ENCODE measurements around the gene GRID2. TPM values are rescaled to one million over a fixed set of nuclear protein-coding genes. Genes with fewer than 3 reads are reported as not detected.

GRID2 gene
- total RNA-seq, 1 experiment from 2014 or later: not detected

DNA sequence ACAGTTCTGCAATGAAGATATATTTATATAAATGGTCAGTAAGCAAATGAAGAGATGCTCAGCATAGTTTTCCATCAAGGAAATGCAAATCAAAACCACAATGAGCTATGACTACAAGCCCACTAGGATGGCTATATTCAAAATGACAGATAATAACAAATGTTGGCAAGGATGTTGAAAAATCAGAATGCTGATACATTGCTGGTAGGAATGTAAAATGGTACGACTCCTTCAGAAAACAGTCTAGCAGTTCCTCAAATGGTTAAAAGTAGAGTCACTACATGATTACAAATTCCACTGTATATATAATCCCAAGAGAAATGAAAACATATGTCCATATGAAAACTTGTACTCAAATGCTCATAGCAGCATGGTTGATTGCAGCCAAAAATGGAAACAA, 1099.8 kb downstream of the GRID2 start:
- DNase-seq (ENCODE audit: low spot score): no peak

DNA sequence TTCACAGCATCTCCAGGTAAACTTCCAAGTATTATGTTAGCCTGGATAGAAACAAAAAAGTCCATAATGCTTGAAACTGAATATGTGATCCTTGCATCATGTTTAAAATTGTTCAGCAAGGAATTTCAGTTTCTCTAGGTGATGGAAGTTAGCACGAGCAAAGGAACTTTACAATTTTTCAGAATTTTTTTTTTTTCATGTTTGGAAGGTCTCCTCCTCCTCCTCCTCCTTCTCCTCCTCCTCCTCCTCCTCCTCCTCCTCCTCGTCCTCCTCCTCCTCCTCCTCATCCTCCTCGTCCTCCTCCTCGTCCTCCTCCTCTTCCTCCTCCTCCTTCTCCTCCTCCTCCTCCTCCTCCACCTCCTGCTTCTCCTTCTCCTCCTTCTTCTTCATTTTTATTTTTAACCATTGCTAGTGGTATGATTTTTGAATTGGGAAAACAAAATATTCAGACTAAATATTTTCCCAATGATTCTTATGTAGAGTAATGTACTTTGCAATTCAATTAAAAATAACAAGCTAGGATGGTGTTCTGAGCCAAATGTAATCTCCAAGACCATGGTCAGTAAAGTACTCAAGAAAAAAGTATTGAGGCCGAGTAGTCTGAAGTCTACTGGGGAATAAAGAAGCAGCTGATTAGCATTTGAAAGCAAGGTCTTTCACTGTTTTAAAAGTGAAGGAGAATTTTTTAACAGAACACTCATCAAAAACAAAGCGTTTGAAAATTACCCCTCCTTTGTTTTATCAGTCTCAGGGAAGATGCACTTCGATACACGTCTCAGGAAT, 1103.9 kb downstream of the GRID2 start:
- no peak for DNase-seq (ENCODE audit: low spot score)

- DNase-seq (ENCODE audit: low spot score): no peak
These were observed 1105.3 kb downstream of the GRID2 start for GRCh38 chr4:93409035-93409434.

- DNase-seq (ENCODE audit: low spot score): no peak
These were observed 1110.3 kb downstream of the GRID2 start for GRCh38 chr4:93414041-93414550.

DNA sequence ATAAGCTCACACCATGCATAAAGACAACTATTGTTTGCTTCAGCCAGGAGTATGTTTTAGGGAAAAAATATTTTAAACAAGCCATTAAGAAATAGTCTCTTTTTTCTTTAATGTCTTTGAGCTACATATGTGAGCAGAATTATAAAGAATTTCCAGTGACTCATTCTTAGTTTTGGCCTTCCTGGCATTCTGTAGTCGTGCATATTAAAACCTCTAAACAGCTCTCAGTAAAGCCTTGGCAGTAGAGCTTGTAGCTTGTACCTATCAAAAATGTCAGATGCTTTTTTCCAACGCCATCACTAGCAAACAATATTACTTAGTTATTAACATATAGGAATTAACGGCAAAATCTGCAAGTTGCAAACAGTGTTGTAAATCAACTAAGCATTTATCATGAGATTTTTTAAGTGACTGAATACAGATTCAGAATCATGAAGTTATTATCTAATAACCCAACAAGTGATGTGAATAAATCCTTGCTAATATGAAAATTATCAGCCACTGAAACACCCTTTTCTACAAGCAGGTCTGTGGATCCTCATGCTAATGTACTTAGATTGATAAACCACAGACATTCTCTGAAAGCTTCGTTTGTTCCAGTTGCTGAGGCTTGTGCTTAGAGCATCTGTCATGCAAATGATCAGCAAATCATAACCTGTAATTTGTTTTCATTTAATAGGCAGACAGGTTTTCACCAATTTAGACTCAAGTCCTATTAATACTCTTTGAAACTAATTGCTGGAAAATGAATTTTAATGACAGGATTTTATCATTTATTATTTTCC, 1112.8 kb downstream of the GRID2 start:
- no peak for DNase-seq (ENCODE audit: low spot score)

GRCh38 chr4:93431371-93431770, 1127.6 kb downstream of the GRID2 start:
- no peak for DNase-seq (ENCODE audit: low spot score)

GRCh38 chr4:93433840-93434239, 1130.1 kb downstream of the GRID2 start:
- DNase-seq (ENCODE audit: low spot score): no peak

- no peak for DNase-seq (ENCODE audit: low spot score)
These were observed 1132.3 kb downstream of the GRID2 start for GRCh38 chr4:93436000-93436626.

GRCh38 chr4:93437991-93438390, 1134.2 kb downstream of the GRID2 start:
- DNase-seq (ENCODE audit: low spot score): no peak

DNA sequence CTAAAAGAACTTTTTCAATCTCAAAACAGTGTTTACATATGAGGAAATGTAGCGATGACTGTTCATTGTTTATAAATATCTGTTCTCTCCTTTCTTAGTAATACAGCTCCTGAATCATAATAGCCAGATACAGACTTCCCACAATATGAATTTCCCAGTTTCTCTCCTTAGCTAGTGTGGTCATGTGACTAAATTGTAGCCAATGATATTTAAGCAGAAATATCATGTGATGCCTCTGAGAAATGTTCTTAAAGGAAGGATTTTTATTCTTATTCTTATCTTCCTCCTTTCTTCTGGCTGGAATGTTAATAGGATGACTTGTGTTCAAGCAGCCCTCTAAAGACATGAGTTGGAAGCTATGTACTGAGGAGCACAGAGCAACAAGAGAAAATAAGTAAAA, 1141.1 kb downstream of the GRID2 start:
- no peak for DNase-seq (ENCODE audit: low spot score)

- DNase-seq (ENCODE audit: low spot score): no peak
These were observed 1142.3 kb downstream of the GRID2 start for GRCh38 chr4:93446038-93446437.

- DNase-seq (ENCODE audit: low spot score): no peak
These were observed 1145.0 kb downstream of the GRID2 start for GRCh38 chr4:93448691-93449293.

DNA sequence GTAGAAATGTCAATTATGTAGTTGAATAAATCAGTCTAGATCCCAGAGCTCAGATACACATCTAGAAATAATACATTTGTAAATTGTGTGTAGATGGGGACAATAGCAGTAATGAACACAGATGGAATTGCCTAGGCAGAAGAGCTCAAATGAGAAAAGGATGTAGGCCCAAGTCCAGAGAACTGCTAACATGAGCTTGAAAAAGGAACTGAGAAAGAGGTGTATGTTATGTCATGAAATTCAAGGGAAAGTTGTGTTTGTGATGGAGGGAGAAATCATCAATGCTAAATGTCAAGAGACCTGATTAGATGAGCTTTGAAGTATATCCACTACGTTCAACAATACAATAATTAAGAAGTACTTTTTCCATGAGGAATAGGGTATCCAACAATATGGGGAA, 1148.2 kb downstream of the GRID2 start:
- no peak for DNase-seq (ENCODE audit: low spot score)

DNA sequence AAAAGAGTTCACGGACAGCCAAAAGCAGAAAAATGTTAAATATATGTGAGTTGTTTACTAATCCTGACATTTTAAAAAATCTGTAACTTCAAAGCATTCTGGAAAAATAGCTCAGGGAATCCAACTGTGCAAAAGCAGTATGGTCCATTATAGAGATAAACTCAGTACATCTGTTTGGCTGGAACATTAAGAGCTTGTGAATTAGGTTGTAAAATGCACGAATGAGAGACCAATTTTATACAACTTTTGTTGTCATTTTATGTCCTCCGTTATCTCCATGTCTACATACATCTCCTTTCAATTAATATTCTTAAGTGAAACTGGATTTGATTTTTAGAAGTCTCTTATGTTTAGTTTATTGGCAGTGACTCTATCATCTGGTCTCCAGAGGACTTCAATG, 1157.8 kb downstream of the GRID2 start:
- no peak for DNase-seq (ENCODE audit: low spot score)

- no peak for DNase-seq (ENCODE audit: low spot score)
These were observed 1162.7 kb downstream of the GRID2 start for GRCh38 chr4:93466446-93466845.

- DNase-seq (ENCODE audit: low spot score): no peak
These were observed 1163.9 kb downstream of the GRID2 start for GRCh38 chr4:93467484-93468155.

DNA sequence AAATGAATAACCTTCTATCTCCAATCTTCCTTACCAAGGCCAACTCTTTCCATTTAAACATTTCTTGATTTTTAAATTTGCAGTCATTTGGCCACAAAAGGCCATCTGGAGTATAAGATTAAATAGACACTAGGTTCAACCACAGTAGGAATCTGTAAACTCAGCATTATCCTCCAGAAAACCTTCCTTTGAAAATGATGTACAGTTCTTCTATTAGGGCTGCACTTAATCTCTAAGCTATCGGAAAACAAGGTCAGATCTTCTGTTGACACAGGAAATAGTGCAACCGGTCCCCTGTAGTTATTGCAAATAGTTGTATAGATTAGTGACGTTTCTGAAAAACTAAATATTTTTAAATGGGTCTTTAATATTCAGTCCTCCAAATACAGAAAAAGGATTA, 1165.8 kb downstream of the GRID2 start:
- no peak for DNase-seq (ENCODE audit: low spot score)

DNA sequence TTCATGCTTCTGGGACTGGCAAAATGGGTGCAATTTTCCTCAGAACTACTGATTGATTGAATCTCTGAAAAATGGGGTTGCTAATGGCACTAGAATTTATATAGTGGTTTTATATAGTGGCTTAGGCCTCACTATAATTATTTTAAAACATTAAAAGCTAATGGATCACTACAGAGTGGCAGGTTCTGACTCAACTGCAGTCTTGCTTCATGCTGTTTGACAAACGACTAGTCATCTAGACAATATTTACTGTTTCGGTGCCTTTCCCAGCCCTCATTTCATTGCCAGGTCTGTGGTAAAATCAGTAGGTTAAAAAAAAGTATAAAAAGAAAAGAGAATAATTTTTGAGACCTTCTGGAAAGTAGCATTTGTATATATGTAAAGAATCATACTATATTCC, 1172.0 kb downstream of the GRID2 start:
- no peak for DNase-seq (ENCODE audit: low spot score)

DNA sequence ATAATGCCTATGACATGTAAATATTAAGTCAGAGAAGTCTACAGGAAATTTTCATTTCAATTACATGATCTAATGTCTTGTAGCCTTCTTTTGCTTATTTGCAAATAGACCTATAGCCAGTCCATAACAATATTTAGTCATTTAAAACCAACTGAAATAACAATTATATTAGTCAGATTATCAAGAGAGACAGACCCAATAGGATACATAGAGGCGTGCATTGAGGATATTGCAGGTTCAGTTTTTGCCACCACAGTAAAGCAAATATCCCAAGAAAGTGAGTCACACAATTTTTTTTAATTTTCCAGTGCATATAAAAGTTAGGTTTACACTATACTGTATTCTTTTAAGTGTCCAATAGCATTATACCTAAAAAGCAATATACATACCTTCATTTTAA, 1175.0 kb downstream of the GRID2 start:
- DNase-seq (ENCODE audit: low spot score): no peak

GRCh38 chr4:93480452-93480851, 1176.7 kb downstream of the GRID2 start:
- DNase-seq (ENCODE audit: low spot score): no peak

GRCh38 chr4:93495346-93495745, 1191.6 kb downstream of the GRID2 start:
- no peak for DNase-seq (ENCODE audit: low spot score)

All from HT-29 (cell line).